HG03442 (cell line): Measurements from ENCODE around the gene SLC38A11.

Experiments
- ATAC-seq: cut with Tn5 transposase; IDR thresholded peaks from one replicate; pipeline ENCODE4 v1.9.1; 2021; ENCODE audit warnings: mild to moderate bottlenecking, moderate library complexity; ENCODE audit not compliant: unreplicated experiment

The SLC38A11 gene

DNA sequence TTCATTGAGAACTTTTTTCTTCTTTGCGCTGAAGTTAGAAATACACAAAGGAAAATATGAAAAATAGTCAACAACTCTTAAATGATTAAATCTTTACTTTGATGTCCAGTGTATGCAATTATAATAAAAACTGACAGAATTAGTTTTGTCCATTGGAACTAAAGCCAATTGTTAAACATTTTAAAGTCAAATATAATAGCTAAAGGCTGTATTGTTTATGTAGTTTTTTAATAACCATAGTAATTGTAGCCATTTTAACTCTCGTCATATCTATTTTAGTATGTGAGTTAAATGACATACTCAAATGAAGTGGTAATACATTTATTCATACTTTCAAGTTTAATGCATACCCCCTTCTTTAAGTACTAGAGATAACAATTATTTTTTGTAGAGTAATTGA lies 109.0 kb downstream of the SLC38A11 start:
- no peak for ATAC-seq
